GM08714 (cell line): ENCODE results near the gene POM121.
"Not testable (repeated sequence)": the region's sequence is repeated elsewhere in the genome, so short reads cannot be mapped to it uniquely, and the experiment has no call there.

Source experiments
- H3K4me3 ChIP-seq: fragments of 200-500 bp; sonication (Bioruptor generic); 2 replicates; pipeline ENCODE4 v1.5.1; 2014; ENCODE audit warnings: mild to moderate bottlenecking, low read length, inconsistent platforms
- ZNF274 ChIP-seq: IDR thresholded peaks from 2 replicates; pipeline ENCODE4 v1.6.1; 2012; ENCODE audit warnings: mild to moderate bottlenecking, low read depth, low read length

The POM121 gene

GRCh38 chr7:72924733-72925545, at the start of gene POM121:
Gene POM121 (plus strand): TSS chr7:72925095. CDS start chr7:72925122, 27 bp downstream.
- TF ChIP-seq ZNF274: no peak
- peak within 1 kb of the TSS; percentile 95 for H3K4me3 ChIP-seq

GRCh38 chr7:72879079-72879736, 45.7 kb upstream of the POM121 start:
- peak overlapping the region; percentile 87 for H3K4me3 ChIP-seq

GRCh38 chr7:72879737-72880215, 45.1 kb upstream of the POM121 start:
- H3K4me3 ChIP-seq: peak overlapping the region; percentile 87

GRCh38 chr7:72891750-72892149, 33.1 kb upstream of the POM121 start:
- H3K4me3 ChIP-seq: not testable (repeated sequence)

- not testable (repeated sequence) for H3K4me3 ChIP-seq
These were observed 20.2 kb upstream of the POM121 start for GRCh38 chr7:72904740-72905139.

- H3K4me3 ChIP-seq: not testable (repeated sequence)
These were observed 16.5 kb upstream of the POM121 start for GRCh38 chr7:72908422-72908821.

GRCh38 chr7:72911395-72911794, 13.5 kb upstream of the POM121 start:
- not testable (repeated sequence) for H3K4me3 ChIP-seq

- H3K4me3 ChIP-seq: not testable (repeated sequence)
These were observed 11.1 kb upstream of the POM121 start for GRCh38 chr7:72913750-72914149.

DNA sequence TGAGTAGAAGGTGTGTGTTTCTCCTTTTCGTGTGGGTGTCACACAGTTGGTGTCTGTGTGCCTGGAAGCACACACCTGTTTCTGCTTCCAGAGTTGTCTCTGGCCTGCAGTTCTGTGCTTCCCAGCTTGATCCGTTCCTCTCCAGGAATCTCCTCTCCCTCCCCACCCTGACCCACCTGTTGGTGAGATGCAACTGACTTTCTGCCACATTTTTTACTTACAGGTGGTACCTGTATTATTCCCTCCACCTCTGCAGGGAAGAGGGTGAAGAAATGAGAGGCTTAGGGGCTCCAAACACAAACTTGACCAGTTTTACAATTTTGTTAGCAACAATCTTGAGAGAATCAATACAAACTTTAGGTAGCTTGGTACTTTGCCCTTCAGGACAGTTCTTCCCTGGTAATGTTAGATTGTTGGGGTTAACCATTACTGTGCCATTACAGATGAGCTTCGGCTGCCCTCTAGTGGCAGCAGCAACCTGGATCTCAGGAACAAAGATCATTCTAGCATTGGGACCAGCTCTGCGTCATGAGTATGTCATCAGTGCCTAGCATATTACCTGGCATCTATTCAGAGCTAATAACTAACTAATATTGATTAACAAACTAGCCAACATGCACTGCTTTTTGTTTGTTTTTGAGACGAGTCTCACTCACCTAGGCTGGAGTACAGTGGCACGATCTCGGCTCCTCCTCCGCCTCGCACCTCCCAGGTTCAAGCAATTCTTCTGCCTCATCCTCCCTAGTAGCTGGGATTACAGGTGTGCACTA, 10.0 kb upstream of the POM121 start:
- H3K4me3 ChIP-seq: not testable (repeated sequence)

DNA sequence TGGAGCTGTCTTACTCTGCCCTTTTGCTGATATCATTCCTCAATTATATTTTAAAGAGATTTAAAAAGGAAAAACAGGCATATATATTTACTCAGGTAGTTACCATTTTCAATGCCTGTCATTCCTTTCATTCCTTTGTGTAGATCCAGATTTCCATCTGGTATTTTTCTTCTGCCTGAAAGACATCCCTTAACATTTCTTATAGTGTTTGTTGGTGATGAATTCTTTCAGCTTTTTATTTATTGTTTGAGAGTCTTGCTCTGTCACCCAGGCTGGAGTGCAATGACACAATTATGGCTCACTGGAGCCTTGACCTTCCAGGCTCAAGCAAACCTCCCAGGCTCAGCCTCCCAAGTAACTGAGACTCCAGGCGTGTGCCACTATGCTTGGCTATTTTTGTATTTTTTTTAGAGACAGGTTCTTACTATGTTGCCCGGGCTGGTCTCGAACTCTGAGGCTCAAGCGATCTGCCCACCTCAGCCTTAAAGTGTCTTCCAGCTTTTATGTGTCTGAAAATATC, 5.6 kb upstream of the POM121 start:
- no peak for TF ChIP-seq ZNF274
- no peak overlapping the region for H3K4me3 ChIP-seq

DNA sequence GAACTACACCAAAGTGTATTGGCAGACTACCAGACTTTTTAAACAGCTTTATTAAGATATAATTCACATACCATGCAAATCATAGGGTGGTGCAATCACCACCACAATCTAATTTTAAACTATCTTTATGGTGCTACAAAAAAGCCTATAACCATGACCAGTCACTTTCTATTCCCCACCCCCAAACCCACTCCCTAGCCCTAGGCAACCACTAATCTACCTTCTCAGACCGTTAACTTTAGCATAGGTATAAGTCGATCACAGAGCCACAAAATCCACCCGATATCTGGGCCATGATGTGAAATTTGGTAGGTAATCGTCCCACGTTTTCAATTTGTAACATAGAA, 536 bp upstream of the POM121 start:
- no peak for TF ChIP-seq ZNF274

DNA sequence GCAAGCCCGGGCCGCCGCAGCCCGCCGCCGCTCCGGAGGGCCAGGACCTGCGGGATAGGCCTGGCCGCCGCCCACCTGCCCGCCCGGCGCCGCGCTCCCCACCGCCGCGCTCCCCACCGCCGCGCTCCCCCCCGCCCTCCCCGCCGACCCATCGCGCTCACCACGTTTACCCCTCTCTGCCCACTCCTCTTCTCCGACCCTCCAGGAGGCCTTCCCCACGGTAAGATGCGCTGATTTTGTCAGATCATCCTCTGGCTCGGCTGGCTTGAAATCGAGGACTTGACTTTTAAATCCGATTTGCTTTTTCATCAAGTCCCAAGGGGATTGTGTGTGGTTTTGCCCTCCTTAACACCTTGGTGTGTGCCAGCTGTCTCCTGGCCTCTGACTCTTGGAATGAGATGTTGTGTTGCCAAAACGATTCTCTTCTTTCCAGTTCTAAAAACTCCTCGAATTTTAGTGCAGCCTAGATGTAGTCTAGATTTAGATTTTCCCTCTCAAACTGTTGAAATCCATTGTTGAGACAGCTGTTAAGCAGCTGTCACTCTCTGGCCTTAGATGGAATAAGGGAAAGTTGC, 738 bp downstream of the POM121 start:
- no peak for TF ChIP-seq ZNF274
- H3K4me3 ChIP-seq: peak overlapping the region; percentile 95

More for the DNA sequence above, 536 bp upstream of the POM121 start:
- H3K4me3 ChIP-seq: peak overlapping the region; percentile 95

DNA sequence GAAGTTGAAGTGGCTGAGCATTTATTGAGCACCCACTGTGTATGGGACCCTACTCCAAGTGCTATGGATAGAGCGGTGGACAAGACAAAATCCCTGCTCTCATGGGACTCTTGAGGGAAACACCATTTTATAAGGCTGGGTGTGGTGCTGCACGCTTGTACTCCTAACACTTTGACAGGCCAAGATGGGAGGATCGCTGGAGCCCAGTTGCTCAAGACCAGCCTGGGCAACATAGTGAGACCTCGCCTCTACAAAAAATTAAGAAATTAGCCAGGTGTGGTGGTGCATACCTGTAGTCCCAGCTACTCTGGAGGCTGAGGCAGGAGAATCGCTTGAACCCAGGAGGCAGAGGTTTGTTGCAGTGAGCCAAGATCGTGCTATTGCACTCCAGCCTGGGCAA, 2.9 kb downstream of the POM121 start:
- not testable (repeated sequence) for H3K4me3 ChIP-seq

DNA sequence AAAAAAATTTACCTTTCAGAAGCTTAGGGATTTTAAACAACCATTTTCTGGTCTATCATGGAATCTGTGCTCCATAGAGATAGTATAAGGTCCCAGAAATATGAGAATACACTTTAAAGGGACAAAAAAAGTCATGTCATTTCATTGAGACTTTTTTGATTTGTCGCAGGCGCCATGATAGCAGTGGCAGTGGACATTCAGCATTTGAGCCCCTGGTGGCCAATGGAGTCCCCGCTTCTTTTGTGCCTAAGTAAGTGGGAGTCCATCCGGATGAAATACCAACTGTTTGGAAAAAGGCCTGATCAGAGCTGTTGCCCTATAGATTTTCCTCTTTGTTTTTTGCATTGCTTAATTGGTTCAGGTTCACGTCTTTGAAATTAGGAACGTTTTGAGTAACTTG, 3.3 kb downstream of the POM121 start:
- not testable (repeated sequence) for H3K4me3 ChIP-seq

DNA sequence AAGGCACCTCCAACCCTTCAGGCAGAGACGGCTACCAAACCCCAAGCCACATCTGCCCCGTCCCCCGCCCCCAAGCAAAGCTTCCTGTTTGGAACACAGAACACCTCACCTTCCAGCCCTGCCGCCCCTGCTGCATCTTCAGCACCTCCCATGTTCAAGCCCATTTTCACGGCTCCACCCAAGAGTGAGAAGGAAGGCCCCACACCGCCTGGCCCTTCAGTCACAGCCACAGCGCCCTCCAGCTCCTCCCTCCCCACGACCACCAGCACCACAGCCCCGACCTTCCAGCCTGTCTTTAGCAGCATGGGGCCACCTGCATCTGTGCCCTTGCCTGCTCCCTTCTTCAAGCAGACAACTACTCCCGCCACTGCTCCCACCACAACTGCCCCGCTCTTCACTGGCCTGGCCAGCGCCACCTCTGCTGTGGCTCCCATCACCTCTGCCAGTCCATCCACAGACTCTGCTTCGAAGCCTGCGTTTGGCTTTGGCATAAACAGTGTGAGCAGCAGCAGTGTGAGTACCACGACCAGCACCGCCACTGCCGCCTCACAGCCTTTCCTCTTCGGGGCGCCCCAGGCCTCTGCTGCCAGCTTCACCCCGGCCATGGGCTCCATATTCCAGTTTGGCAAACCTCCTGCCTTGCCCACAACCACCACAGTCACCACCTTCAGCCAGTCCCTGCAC, 17.3 kb downstream of the POM121 start:
- not testable (repeated sequence) for H3K4me3 ChIP-seq

GRCh38 chr7:72942956-72943355, 18.1 kb downstream of the POM121 start:
- not testable (repeated sequence) for H3K4me3 ChIP-seq

- H3K4me3 ChIP-seq: not testable (repeated sequence)
These were observed 20.0 kb downstream of the POM121 start for GRCh38 chr7:72944937-72945336.

- not testable (repeated sequence) for H3K4me3 ChIP-seq
These were observed 20.7 kb downstream of the POM121 start for GRCh38 chr7:72945597-72945996.

- H3K4me3 ChIP-seq: not testable (repeated sequence)
These were observed 21.3 kb downstream of the POM121 start for GRCh38 chr7:72946130-72946745.

- H3K4me3 ChIP-seq: not testable (repeated sequence)
These were observed 23.8 kb downstream of the POM121 start for GRCh38 chr7:72948714-72949113.
